Ramos (cell line): ENCODE data around the gene GAST.
"Not testable (repeated sequence)": the region's sequence is repeated elsewhere in the genome, so short reads cannot be mapped to it uniquely, and the experiment has no call there.

Experiments used
- in situ Hi-C: fragments of 300-500 bp; cut with MboI; formaldehyde crosslinking; loops from one replicate; pipeline ENCODE4 v1.14.3; 2022; ENCODE audit warnings: low sequenced_read_pairs; ENCODE audit not compliant: unreplicated experiment

Gene GAST, protein sequence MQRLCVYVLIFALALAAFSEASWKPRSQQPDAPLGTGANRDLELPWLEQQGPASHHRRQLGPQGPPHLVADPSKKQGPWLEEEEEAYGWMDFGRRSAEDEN

GRCh38 chr17:41711669-41712400, at the start of gene GAST:
TSS of gene GAST (plus strand) at chr17:41712331. CDS start at chr17:41715437, 3,106 bp downstream.
- in situ Hi-C loops = no loop called here

- in situ Hi-C loops = loop anchor here (10.0 kb wide), 1 partner anchor 859 kb away; no protein-coding TSS in a partner anchor
These were observed 48.5 kb upstream of the GAST start for GRCh38 chr17:41663451-41664171.

DNA sequence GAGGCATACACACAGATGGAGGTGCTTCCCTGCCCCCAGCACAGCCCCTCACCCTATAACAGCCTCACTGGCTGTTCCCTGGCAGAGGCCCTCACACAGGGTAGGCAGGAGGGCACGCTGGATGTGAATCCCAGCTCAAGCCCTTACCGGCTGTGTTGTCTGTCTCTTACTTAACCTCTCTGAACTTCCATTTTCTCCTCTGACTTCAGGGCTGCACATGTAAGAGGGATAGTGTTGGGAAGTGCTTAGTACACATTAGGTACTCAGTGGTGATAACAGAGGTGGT, 48.0 kb upstream of the GAST start:
- in situ Hi-C loops = loop anchor here (10.0 kb wide), 1 partner anchor 859 kb away; no protein-coding TSS in a partner anchor

GRCh38 chr17:41664587-41665565, 47.3 kb upstream of the GAST start:
- in situ Hi-C loops = loop anchor here (10.0 kb wide), 1 partner anchor 860 kb away; no protein-coding TSS in a partner anchor

- in situ Hi-C loops = loop anchor here (10.0 kb wide), 1 partner anchor 861 kb away; no protein-coding TSS in a partner anchor
These were observed 46.4 kb upstream of the GAST start for GRCh38 chr17:41665566-41666236.

GRCh38 chr17:41666237-41666641, 45.9 kb upstream of the GAST start:
- in situ Hi-C loops = loop anchor here (10.0 kb wide), 1 partner anchor 861 kb away; no protein-coding TSS in a partner anchor

DNA sequence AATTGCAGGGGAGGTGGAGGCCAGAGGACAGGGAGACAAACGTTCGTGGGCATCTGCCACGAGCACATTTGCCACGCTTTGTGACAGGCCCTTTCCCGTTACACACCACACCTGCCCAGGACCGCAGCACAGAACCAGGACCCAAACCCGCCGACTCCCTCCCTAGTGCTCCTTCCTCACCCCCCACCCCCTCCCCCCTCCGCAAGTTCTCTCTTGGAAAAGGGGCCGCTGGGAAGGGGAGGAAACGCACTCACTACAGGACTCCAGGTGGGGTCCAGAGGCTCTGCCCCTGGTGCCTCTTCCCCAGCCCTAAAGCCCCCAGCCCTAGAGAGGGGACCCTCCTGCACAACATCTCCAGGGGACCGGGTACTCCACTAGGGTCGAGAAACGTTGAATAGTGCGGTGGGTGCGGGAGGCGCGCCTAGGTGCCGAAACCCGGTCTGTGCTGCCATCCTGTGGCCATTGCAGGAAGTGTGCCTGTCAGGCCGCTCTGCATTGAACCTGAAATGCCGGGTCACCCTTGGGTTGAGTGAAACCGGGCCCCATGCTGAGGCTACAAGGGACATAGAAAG, 45.3 kb upstream of the GAST start:
- in situ Hi-C loops = loop anchor here (10.0 kb wide), 1 partner anchor 862 kb away; no protein-coding TSS in a partner anchor

- in situ Hi-C loops = loop anchor here (10.0 kb wide), 1 partner anchor 863 kb away; no protein-coding TSS in a partner anchor
These were observed 44.7 kb upstream of the GAST start for GRCh38 chr17:41667280-41668041.

DNA sequence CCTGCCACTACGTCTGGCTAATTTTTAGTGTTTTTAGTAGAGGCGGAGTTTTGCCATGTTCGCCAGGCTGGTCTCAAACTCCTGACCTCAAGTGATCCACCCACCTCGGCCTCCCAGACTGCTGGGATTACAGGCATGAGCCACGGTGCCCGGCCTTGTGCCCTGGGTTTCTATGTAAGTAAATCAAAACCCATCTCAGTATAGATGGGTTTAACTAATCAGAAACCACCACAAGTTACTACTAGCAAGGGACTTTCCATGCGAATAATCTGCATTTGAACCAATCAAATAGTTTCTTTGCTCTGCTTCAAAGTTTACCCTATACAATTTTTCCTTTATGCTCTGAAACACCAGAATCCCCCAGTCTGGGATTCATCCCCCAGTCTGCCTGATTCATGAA, 40.0 kb upstream of the GAST start:
- in situ Hi-C loops = no loop called here

DNA sequence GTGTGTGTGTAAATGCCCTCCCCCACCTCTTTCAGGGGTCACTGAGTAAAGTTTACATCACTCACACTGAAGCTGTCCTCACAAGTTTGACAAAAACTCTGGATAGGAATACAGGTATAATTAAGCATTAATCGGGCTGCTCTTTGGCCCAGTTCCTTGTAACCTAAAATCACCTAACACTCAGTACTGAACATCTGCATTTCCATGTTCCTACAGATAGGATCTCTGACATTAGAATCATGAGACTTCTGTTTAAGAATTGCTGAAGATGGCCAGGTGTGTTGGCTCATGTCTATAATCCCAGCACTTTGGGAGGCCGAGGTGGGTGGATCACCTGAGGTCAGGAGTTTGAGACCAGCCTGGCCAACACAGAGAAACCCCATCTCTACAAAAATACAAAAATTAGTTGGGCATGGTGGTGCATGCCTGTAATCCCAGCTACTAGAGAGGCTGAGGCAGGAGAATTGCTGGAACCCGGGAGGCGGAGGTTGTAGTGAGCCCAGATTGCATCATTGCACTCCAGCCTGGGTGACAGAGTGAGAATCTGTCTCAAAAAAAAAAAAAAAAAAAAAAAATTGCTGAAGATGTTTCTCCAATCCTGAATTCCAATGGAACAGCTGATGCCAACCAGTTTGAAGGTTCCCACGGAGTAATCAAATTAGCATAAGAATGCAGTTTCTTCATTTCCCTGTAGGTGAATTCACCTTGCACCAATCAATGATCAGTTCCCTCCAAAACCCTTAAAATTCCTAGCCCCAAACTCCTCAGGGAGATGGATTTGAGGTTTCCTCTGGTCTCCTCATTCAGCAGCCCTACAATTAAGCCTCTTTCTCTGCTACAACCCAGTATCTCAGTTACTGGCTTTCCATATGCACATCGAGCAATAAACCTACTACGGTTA, 36.7 kb upstream of the GAST start:
- in situ Hi-C loops = not testable (repeated sequence)

GRCh38 chr17:41676058-41676419, 36.1 kb upstream of the GAST start:
- in situ Hi-C loops = no loop called here

- in situ Hi-C loops = no loop called here
These were observed 33.7 kb upstream of the GAST start for GRCh38 chr17:41678411-41678906.

GRCh38 chr17:41678907-41679739, 33.0 kb upstream of the GAST start:
- in situ Hi-C loops = no loop called here

DNA sequence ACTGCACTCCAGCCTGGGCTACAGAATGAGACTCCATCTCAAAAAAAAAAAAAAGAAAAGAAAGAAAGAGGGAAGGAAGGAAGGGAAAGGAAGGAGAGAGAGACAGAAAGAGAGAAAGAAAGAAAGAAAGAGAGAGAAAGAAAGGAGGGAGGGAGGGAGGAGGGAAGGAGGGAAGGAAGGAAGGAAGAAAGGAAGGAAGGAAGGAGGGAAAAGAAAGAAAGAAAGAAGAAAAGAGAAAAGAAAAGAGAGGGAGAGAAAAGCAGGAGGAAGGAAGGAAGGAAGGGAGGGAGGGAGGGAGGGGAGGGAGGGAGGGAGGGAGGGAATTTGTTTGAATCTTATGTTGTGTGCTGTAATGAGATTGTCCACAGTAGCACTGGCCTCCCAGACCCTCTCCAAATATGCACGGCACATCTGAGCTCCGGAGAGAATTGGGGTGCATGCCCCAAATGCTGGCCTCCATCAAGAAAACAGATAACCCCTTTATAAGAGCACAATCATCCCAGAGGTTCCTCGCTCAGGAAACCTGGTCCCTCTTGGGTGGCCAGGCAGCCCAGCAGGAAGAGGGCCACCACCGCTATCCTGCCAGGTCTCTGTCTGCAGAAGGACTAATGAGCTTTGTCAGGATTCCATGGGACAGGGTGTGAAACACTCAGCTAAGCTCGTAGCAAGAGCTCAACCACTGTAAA, 32.2 kb upstream of the GAST start:
- in situ Hi-C loops = no loop called here

- in situ Hi-C loops = no loop called here
These were observed 31.6 kb upstream of the GAST start for GRCh38 chr17:41680426-41681040.

- in situ Hi-C loops = no loop called here
These were observed 30.4 kb upstream of the GAST start for GRCh38 chr17:41681776-41682175.
